Mesenchymal stem cell (in vitro differentiated cells and primary cell): Measurements from ENCODE around the gene SLC48A1.
A peak's percentile ranks its signal among the peaks of the same experiment; 100 is the strongest.

Source experiments
- DNase-seq: peaks from one replicate; pipeline ENCODE4 v3.0.0-alpha.2; 2013
- H2AFZ ChIP-seq: one replicate; pipeline ENCODE4 v1.6.1; 2013; ENCODE audit warnings: low read depth, mild to moderate bottlenecking, control low read depth, inconsistent platforms, low read length, moderate library complexity
- H2AK5ac ChIP-seq: 2 replicates; pipeline ENCODE4 v1.6.1; 2013; ENCODE audit warnings: low read length, moderate library complexity, mild to moderate bottlenecking, inconsistent platforms; ENCODE audit not compliant: severe bottlenecking
- H2BK120ac ChIP-seq: one replicate; pipeline ENCODE4 v1.6.1; 2013; ENCODE audit warnings: low read depth, mild to moderate bottlenecking, inconsistent platforms, low read length, moderate library complexity
- H2BK12ac ChIP-seq, 2 experiments: one replicate each; pipeline ENCODE4 v1.6.1; 2013; ENCODE audit warnings: inconsistent platforms in 2 of 2, low read length in 2 of 2, mild to moderate bottlenecking in 2 of 2, moderate library complexity in 2 of 2, control low read depth in 1 of 2
- H2BK15ac ChIP-seq: one replicate; pipeline ENCODE4 v1.6.1; 2013; ENCODE audit warnings: mild to moderate bottlenecking, low read depth, inconsistent platforms; ENCODE audit not compliant: poor library complexity, severe bottlenecking
- H2BK5ac ChIP-seq: 2 replicates; pipeline ENCODE4 v1.6.1; 2013; ENCODE audit warnings: low read depth, mild to moderate bottlenecking, low read length, control low read depth, inconsistent platforms; ENCODE audit not compliant: poor library complexity, severe bottlenecking
- H3K14ac ChIP-seq, 2 experiments: one replicate each; pipeline ENCODE4 v1.6.1; 2013; ENCODE audit warnings: inconsistent platforms in 2 of 2, low read length in 2 of 2, control low read depth in 1 of 2, mild to moderate bottlenecking in 1 of 2, moderate library complexity in 1 of 2
- H3K18ac ChIP-seq, 2 experiments: one replicate each; pipeline ENCODE4 v1.6.1; 2013; ENCODE audit warnings: inconsistent platforms in 2 of 2, low read length in 2 of 2, control low read depth in 1 of 2, low read depth in 1 of 2, mild to moderate bottlenecking in 1 of 2
- H3K23ac ChIP-seq, 2 experiments: one replicate each; pipeline ENCODE4 v1.6.1; 2013; ENCODE audit warnings: inconsistent platforms in 2 of 2, low read length in 2 of 2, mild to moderate bottlenecking in 2 of 2, moderate library complexity in 2 of 2, control low read depth in 1 of 2
- H3K27ac ChIP-seq: 2 replicates; pipeline ENCODE4 v1.5.1; 2013; ENCODE audit warnings: mild to moderate bottlenecking, moderate library complexity, low read length, control low read depth, inconsistent platforms; ENCODE audit not compliant: poor library complexity, severe bottlenecking
- H3K27me3 ChIP-seq, 2 experiments: 2 replicates each; pipeline versions ENCODE4 v1.6.1 to v1.7.0; 2013; ENCODE audit warnings: low read length in 2 of 2, mild to moderate bottlenecking in 2 of 2, moderate library complexity in 2 of 2, control low read depth in 1 of 2, inconsistent platforms in 1 of 2; ENCODE audit not compliant: control insufficient read depth in 1 of 2, insufficient read depth in 1 of 2
- H3K36me3 ChIP-seq, 2 experiments: 2 replicates each; pipeline versions ENCODE4 v1.6.1 to v1.7.0; 2013; ENCODE audit warnings: low read length in 2 of 2, control low read depth in 1 of 2, inconsistent platforms in 1 of 2, low read depth in 1 of 2, mild to moderate bottlenecking in 1 of 2; ENCODE audit not compliant: insufficient read depth in 2 of 2, control insufficient read depth in 1 of 2
- H3K4ac ChIP-seq, 2 experiments: one replicate each; pipeline ENCODE4 v1.6.1; 2013; ENCODE audit warnings: inconsistent platforms in 2 of 2, low read length in 2 of 2, mild to moderate bottlenecking in 2 of 2, moderate library complexity in 2 of 2, control low read depth in 1 of 2, low read depth in 1 of 2
- H3K4me1 ChIP-seq: 2 replicates; pipeline ENCODE4 v1.6.1; 2013; ENCODE audit warnings: low read depth, low read length, control low read depth; ENCODE audit not compliant: control insufficient read depth, insufficient read depth
- H3K4me2 ChIP-seq: 2 replicates; pipeline ENCODE4 v1.6.1; 2013; ENCODE audit warnings: low read length, mild to moderate bottlenecking, inconsistent platforms; ENCODE audit not compliant: poor library complexity, severe bottlenecking
- H3K4me3 ChIP-seq, 2 experiments: 2 replicates each; pipeline versions ENCODE4 v1.5.1 to v1.7.0; 2013; ENCODE audit warnings: low read length in 2 of 2, mild to moderate bottlenecking in 2 of 2, control low read depth in 1 of 2, low read depth in 1 of 2; ENCODE audit not compliant: insufficient read depth in 1 of 2
- H3K79me1 ChIP-seq: replicated peaks from 2 replicates; pipeline ENCODE4 v1.6.1; 2013; ENCODE audit warnings: mild to moderate bottlenecking, control low read depth, low read length, inconsistent platforms; ENCODE audit not compliant: poor library complexity, severe bottlenecking
- H3K9ac ChIP-seq: 2 replicates; pipeline ENCODE4 v1.7.0; 2013; ENCODE audit warnings: mild to moderate bottlenecking, low read length, moderate library complexity
- H3K9me3 ChIP-seq: 2 replicates; pipeline ENCODE4 v1.7.0; 2013; ENCODE audit warnings: mild to moderate bottlenecking, low read length; ENCODE audit not compliant: control insufficient read depth
- H4K8ac ChIP-seq: one replicate; pipeline ENCODE4 v1.6.1; 2013; ENCODE audit warnings: inconsistent platforms, mild to moderate bottlenecking, low read length, moderate library complexity
- H4K91ac ChIP-seq: one replicate; pipeline ENCODE4 v1.6.1; 2013; ENCODE audit warnings: mild to moderate bottlenecking, low read length, inconsistent platforms
- WGBS: methylation state at CpG from one replicate; pipeline ENCODE4 v1.1.7; 2013; ENCODE audit warnings: mixed read lengths; 5-methylcytosine and 5-hydroxymethylcytosine counted together

SLC48A1 gene

GRCh38 chr12:47817272-47818006, 44.4 kb downstream of the SLC48A1 start:
- WGBS: 54% methylated on average over 6 of the region's 7 CpGs

GRCh38 chr12:47818007-47818376, 45.0 kb downstream of the SLC48A1 start:
- Histone ChIP-seq H3K18ac (peak overlapping the region in 1 of 2 experiments; percentile 96), H4K8ac (peak overlapping the region; percentile 77), H3K36me3 (peaks cover 12 to 22% of the 10 kb centered on the region in 2 experiments), H3K27ac (peak overlapping the region; percentile 89), H4K91ac (peak overlapping the region; percentile 96), H3K79me1 (no peaks in the 10 kb centered on the region), H2AFZ (no peak overlapping the region), H3K27me3 (no peaks in the 10 kb centered on the region), H3K23ac (peak overlapping the region; percentile 14 to 53), H2AK5ac (peak overlapping the region; percentile 49), H3K14ac (peak overlapping the region in 1 of 2 experiments; percentile 22), H3K4me2 (peak overlapping the region; percentile 62), H2BK5ac (no peak overlapping the region), H3K9ac (peak overlapping the region; percentile 94), H2BK12ac (peak overlapping the region in 1 of 2 experiments; percentile 1), H3K4me1 (peaks cover 55% of the 10 kb centered on the region), H3K9me3 (no peaks in the 10 kb centered on the region), H2BK120ac (no peak overlapping the region), H2BK15ac (no peak overlapping the region), H3K4ac (peak overlapping the region in 1 of 2 experiments; percentile 77), H3K4me3 (peak overlapping the region in 1 of 2 experiments; percentile 93)
- WGBS: 88% methylated on average over 3 of the region's 3 CpGs
- no peak for DNase-seq

More at GRCh38 chr12:47817272-47818006, 44.4 kb downstream of the SLC48A1 start:
- peaks cover 57% of the 10 kb centered on the region for H3K4me1 ChIP-seq
- H2BK15ac ChIP-seq: peak overlapping the region; percentile 39
- DNase-seq: peak; percentile 55
- no peaks in the 10 kb centered on the region for H3K27me3 ChIP-seq
- peak overlapping the region in 1 of 2 experiments; percentile 53 for H3K23ac ChIP-seq
- no peaks in the 10 kb centered on the region for H3K79me1 ChIP-seq
- peak overlapping the region; percentile 89 for H3K27ac ChIP-seq
- no peak overlapping the region for H2AFZ ChIP-seq
- H3K14ac ChIP-seq: peak overlapping the region in 1 of 2 experiments; percentile 62
- no peak overlapping the region for H2BK120ac ChIP-seq
- peak overlapping the region; percentile 94 for H3K9ac ChIP-seq
- peak overlapping the region; percentile 62 for H3K4me2 ChIP-seq
- peak overlapping the region; percentile 54 for H2BK5ac ChIP-seq
- peaks cover 12 to 22% of the 10 kb centered on the region in 2 experiments for H3K36me3 ChIP-seq
- H4K8ac ChIP-seq: peak overlapping the region; percentile 41
- H3K9me3 ChIP-seq: no peaks in the 10 kb centered on the region
- H3K4ac ChIP-seq: peak overlapping the region; percentile 28 to 74
- peak overlapping the region; percentile 76 for H4K91ac ChIP-seq
- H2BK12ac ChIP-seq: peak overlapping the region in 1 of 2 experiments; percentile 82
- H2AK5ac ChIP-seq: peak overlapping the region; percentile 49
- H3K4me3 ChIP-seq: peak overlapping the region in 1 of 2 experiments; percentile 93
- H3K18ac ChIP-seq: peak overlapping the region; percentile 40 to 86

- Histone ChIP-seq H3K4ac (peak overlapping the region; percentile 93 to 97), H3K36me3 (peaks cover 12 to 22% of the 10 kb centered on the region in 2 experiments), H3K27me3 (no peaks in the 10 kb centered on the region), H3K9me3 (no peaks in the 10 kb centered on the region), H3K4me3 (peak overlapping the region; percentile 70 to 93), H2BK120ac (peak overlapping the region; percentile 99), H2AK5ac (peak overlapping the region; percentile 72), H3K27ac (peak overlapping the region; percentile 89), H4K91ac (peak overlapping the region; percentile 96), H3K14ac (peak overlapping the region in 1 of 2 experiments; percentile 82), H2AFZ (no peak overlapping the region), H2BK12ac (peak overlapping the region; percentile 67 to 74), H4K8ac (peak overlapping the region; percentile 83), H3K79me1 (no peaks in the 10 kb centered on the region), H3K4me1 (peaks cover 49% of the 10 kb centered on the region), H3K4me2 (peak overlapping the region; percentile 62), H3K23ac (peak overlapping the region; percentile 14 to 51), H2BK15ac (peak overlapping the region; percentile 79), H3K18ac (peak overlapping the region; percentile 96 to 100), H3K9ac (peak overlapping the region; percentile 94), H2BK5ac (peak overlapping the region; percentile 99)
- 20% methylated on average over 19 of the region's 23 CpGs for WGBS
- peak; percentile 64 for DNase-seq
Measured at GRCh38 chr12:47818467-47819137, 45.6 kb downstream of the SLC48A1 start.
